SK-N-SH (cell line): ENCODE measurements around the gene ATP6V0E2. TPM values are rescaled to one million over a fixed set of nuclear protein-coding genes. Genes with fewer than 3 reads are reported as not detected.
A peak's percentile ranks its signal among the peaks of the same experiment; 100 is the strongest.

Experiments
- CTCF ChIA-PET: fragments of 300-600, 350-600 bp; formaldehyde crosslinking; extraction: SDS; loops from one replicate; lab custom pipeline; 2021; lab: Yijun Ruan, JAX
- POLR2A ChIA-PET: fragments of 350-600 bp; sonication (Branson Sonifier 250); formaldehyde crosslinking; extraction: SDS; loops from one replicate; lab custom pipeline; 2020; ENCODE audit warnings: antibody characterized with exemption, inconsistent platforms; lab: Yijun Ruan, JAX
- DNase-seq: peaks from one replicate; pipeline ENCODE4 v3.0.0; 2012
- H2AFZ ChIP-seq: fragments of 200-600 bp; sonication (generic); 2 replicates; pipeline ENCODE4 v1.8.1; 2016; ENCODE audit warnings: antibody characterized with exemption, mild to moderate bottlenecking, low read depth
- H3F3A ChIP-seq: fragments of 200-600 bp; sonication (generic); replicated peaks from 2 replicates; pipeline ENCODE3; 2016; ENCODE audit warnings: antibody characterized with exemption, mild to moderate bottlenecking; ENCODE audit not compliant: insufficient read depth
- H3K27ac ChIP-seq, 2 experiments: fragments of 200-500 bp in 1 of 2; fragments of 200-600 bp in 1 of 2; sonication (Bioruptor generic) in 1 of 2; sonication (generic), shearing (Covaris generic) in 1 of 2; 2 replicates each; pipeline versions ENCODE4 v1.5.1 to v1.6.1; 2014 to 2016; ENCODE audit warnings: low read depth in 2 of 2, inconsistent platforms in 1 of 2, low read length in 1 of 2, mild to moderate bottlenecking in 1 of 2, mixed read lengths in 1 of 2
- H3K27me3 ChIP-seq: fragments of 200-600 bp; sonication (generic), shearing (Covaris generic); 2 replicates; pipeline ENCODE4 v1.6.1; 2016; ENCODE audit warnings: mixed run types; ENCODE audit not compliant: insufficient read depth
- H3K36me3 ChIP-seq, 2 experiments: fragments of 200-500 bp in 1 of 2; fragments of 200-600 bp in 1 of 2; sonication (Bioruptor generic) in 1 of 2; sonication (generic) in 1 of 2; replicated peaks in 1 of 2; 2 replicates each; pipeline versions ENCODE3 to v1.5.1; 2014 to 2016; ENCODE audit warnings: low read length in 1 of 2, mild to moderate bottlenecking in 1 of 2; ENCODE audit not compliant: insufficient read depth in 2 of 2, control insufficient read depth in 1 of 2
- H3K4me1 ChIP-seq, 2 experiments: fragments of 200-500 bp in 1 of 2; fragments of 200-600 bp in 1 of 2; sonication (Bioruptor generic) in 1 of 2; sonication (generic), shearing (Covaris generic) in 1 of 2; 2 replicates each; pipeline versions ENCODE4 v1.5.1 to v1.6.1; 2014 to 2016; ENCODE audit warnings: low read depth in 1 of 2, low read length in 1 of 2, mixed run types in 1 of 2; ENCODE audit not compliant: insufficient read depth in 2 of 2, control insufficient read depth in 1 of 2
- H3K4me2 ChIP-seq: fragments of 200-600 bp; sonication (generic), shearing (Covaris generic); 2 replicates; pipeline ENCODE4 v1.6.1; 2017; ENCODE audit warnings: mixed run types
- H3K4me3 ChIP-seq, 2 experiments: fragments of 200-500 bp in 1 of 2; fragments of 200-600 bp in 1 of 2; sonication (Bioruptor generic) in 1 of 2; sonication (generic), shearing (Covaris generic) in 1 of 2; 2 replicates each; pipeline versions ENCODE4 v1.5.1 to v1.8.1; 2014 to 2016; ENCODE audit warnings: low read depth in 2 of 2, inconsistent platforms in 1 of 2, low read length in 1 of 2, mild to moderate bottlenecking in 1 of 2, mixed read lengths in 1 of 2, moderate library complexity in 1 of 2
- H3K79me2 ChIP-seq: fragments of 200-600 bp; sonication (generic); 2 replicates; pipeline ENCODE4 v1.8.1; 2017; ENCODE audit warnings: mild to moderate bottlenecking; ENCODE audit not compliant: insufficient read depth
- H3K9ac ChIP-seq: fragments of 200-600 bp; sonication (generic); 2 replicates; pipeline ENCODE4 v1.6.1; 2017; ENCODE audit warnings: mixed run types
- H3K9me2 ChIP-seq: fragments of 200-600 bp; sonication (generic); 2 replicates; pipeline ENCODE4 v1.6.1; 2017; ENCODE audit warnings: mixed run types
- H3K9me3 ChIP-seq: fragments of 200-600 bp; sonication (generic); 2 replicates; pipeline ENCODE4 v1.6.1; 2017; ENCODE audit warnings: mixed run types, mild to moderate bottlenecking, moderate library complexity
- H4K20me1 ChIP-seq: fragments of 200-600 bp; sonication (generic); 2 replicates; pipeline ENCODE4 v1.6.1; 2017; ENCODE audit warnings: mild to moderate bottlenecking, mixed run types; ENCODE audit not compliant: insufficient read depth
- CHD2 ChIP-seq: fragments of 150-350 bp; IDR thresholded peaks from 2 replicates; pipeline ENCODE4 v1.6.1; 2018; ENCODE audit warnings: low read length; ENCODE audit not compliant: partially characterized antibody
- CTCF ChIP-seq: fragments of 200-600 bp; sonication (generic); IDR thresholded peaks from 2 replicates; pipeline ENCODE4 v1.6.1; 2017; ENCODE audit warnings: antibody characterized with exemption, mild to moderate bottlenecking, moderate library complexity
- ELF1 ChIP-seq: IDR thresholded peaks from 2 replicates; pipeline ENCODE4 v1.4.0; 2012
- EP300 ChIP-seq, 2 experiments: IDR thresholded peaks; 2 replicates each; pipeline versions ENCODE4 v1.4.0 to v1.6.1; 2012; ENCODE audit warnings: borderline replicate concordance in 1 of 2, low read depth in 1 of 2, low read length in 1 of 2
- EZH2phosphoT487 ChIP-seq: fragments of 200-600 bp; sonication (generic); IDR thresholded peaks from 2 replicates; pipeline ENCODE4 v1.6.1; 2017; ENCODE audit warnings: low read depth, mixed run types, mild to moderate bottlenecking, antibody characterized with exemption, moderate library complexity, borderline replicate concordance
- FOXM1 ChIP-seq: IDR thresholded peaks from 2 replicates; pipeline ENCODE4 v1.4.0; 2012; ENCODE audit warnings: low read depth, mild to moderate bottlenecking
- GABPA ChIP-seq: IDR thresholded peaks from 2 replicates; pipeline ENCODE4 v1.4.0; 2012; ENCODE audit warnings: low read depth, mild to moderate bottlenecking
- IRF3 ChIP-seq: fragments of 150-350 bp; IDR thresholded peaks from 2 replicates; pipeline ENCODE4 v1.6.1; 2016; ENCODE audit warnings: mild to moderate bottlenecking, low read depth, low read length
- JUND ChIP-seq: IDR thresholded peaks from 2 replicates; pipeline ENCODE4 v1.4.0; 2012
- POLR2AphosphoS5 ChIP-seq: IDR thresholded peaks from 2 replicates; pipeline ENCODE4 v1.6.1; 2012; ENCODE audit warnings: low read depth, low read length
- RAD21 ChIP-seq: IDR thresholded peaks from 2 replicates; pipeline ENCODE4 v1.6.1; 2012; ENCODE audit warnings: mild to moderate bottlenecking, low read length
- RCOR1 ChIP-seq: fragments of 150-350 bp; IDR thresholded peaks from 2 replicates; pipeline ENCODE4 v1.6.1; 2017; ENCODE audit warnings: antibody characterized with exemption, low read length
- SIN3A ChIP-seq: IDR thresholded peaks from 2 replicates; pipeline ENCODE4 v1.6.1; 2012; ENCODE audit warnings: low read depth, mild to moderate bottlenecking, low read length, moderate library complexity, borderline replicate concordance
- SMC3 ChIP-seq: IDR thresholded peaks from 2 replicates; pipeline ENCODE4 v1.6.1; 2012; ENCODE audit warnings: low read depth, low read length, improper control_type of control experiment
- TAF1 ChIP-seq: IDR thresholded peaks from 2 replicates; pipeline ENCODE4 v1.6.1; 2012; ENCODE audit warnings: low read depth, mild to moderate bottlenecking, low read length, moderate library complexity, borderline replicate concordance
- YY1 ChIP-seq: IDR thresholded peaks from 2 replicates; pipeline ENCODE4 v1.4.0; 2012; ENCODE audit warnings: low read depth, mild to moderate bottlenecking
- ZBTB33 ChIP-seq: IDR thresholded peaks from 2 replicates; pipeline ENCODE4 v1.4.0; 2012; ENCODE audit warnings: low read depth, borderline replicate concordance
- WGBS: methylation state at CpG from one replicate; pipeline ENCODE4 v1.1.6; 2017; ENCODE audit warnings: low lambda C conversion rate; 5-methylcytosine and 5-hydroxymethylcytosine counted together
- polyA plus RNA-seq, 3 experiments: library from polyadenylated mRNA; depleted of rRNA; stranded (reverse); fragments of >200 nt; gene quantifications; 2 replicates each; pipeline ENCODE4 v1.2.3, GENCODE V29; 2012

The ATP6V0E2 gene
- polyA plus RNA-seq, 1 of the 3 experiments (the other 2 are of a cell fraction), result 49.6 TPM

GRCh38 chr7:149839933-149840332 is 33.8 kb upstream of the ATP6V0E2 start:
- H3K27me3 ChIP-seq, result 0 out of 2 replicates have a peak, but pooled peaks cover 5% of the 10 kb centered on the region
- CTCF ChIA-PET, result interaction anchor here (0.9 to 3.1 kb wide), 10 partner anchors 10 to 215 kb away, joined by 3 to 25 read pairs (median 4); no protein-coding TSS in a partner anchor
- peaks cover 3% of the 10 kb centered on the region for H3F3A ChIP-seq
- H3K79me2 ChIP-seq, result peaks cover 24% of the 10 kb centered on the region
- WGBS, result 97% methylated on average over 5 of the region's 5 CpGs
- H3K4me1 ChIP-seq, result peaks cover 0 to 15% of the 10 kb centered on the region in 2 experiments; a peak in 2 of 4 replicates
- H2AFZ ChIP-seq, result no peak overlapping the region
- TF ChIP-seq EZH2phosphoT487, result no peak
- TF ChIP-seq IRF3, result no peak
- TF ChIP-seq JUND, result no peak
- TF ChIP-seq FOXM1, result no peak
- no peak for TF ChIP-seq GABPA
- TF ChIP-seq ELF1, result no peak
- no peak for TF ChIP-seq SIN3A
- TF ChIP-seq POLR2AphosphoS5, result no peak
- no peak for TF ChIP-seq TAF1
- TF ChIP-seq RAD21, result no peak
- no peak for TF ChIP-seq CTCF
- TF ChIP-seq EP300 (IDR thresholded peaks at IDR 0.05; ENCODE audit: borderline replicate concordance in 1 of 2, low read depth in 1 of 2, low read length in 1 of 2), result no peak
- TF ChIP-seq ZBTB33, result no peak
- no peak for TF ChIP-seq YY1
- no peak for TF ChIP-seq CHD2
- no peak for TF ChIP-seq SMC3
- TF ChIP-seq RCOR1, result no peak
- H3K4me2 ChIP-seq, result peak overlapping the region; percentile 73
- H3K4me3 ChIP-seq, result no peak overlapping the region; a peak in 1 of 4 replicates
- H3K9me3 ChIP-seq, result no peaks in the 10 kb centered on the region
- POLR2A ChIA-PET, result interaction anchor here (1.2 kb wide), 1 partner anchor 10 kb away, joined by 3 read pairs; no protein-coding TSS in a partner anchor
- H3K36me3 ChIP-seq, result peaks cover 2 to 8% of the 10 kb centered on the region in 2 experiments
- no peaks in the 10 kb centered on the region for H4K20me1 ChIP-seq
- no peak overlapping the region for H3K27ac ChIP-seq
- H3K9ac ChIP-seq, result no peak overlapping the region
- no peak for DNase-seq
- no peaks in the 10 kb centered on the region for H3K9me2 ChIP-seq
